GM11168 (cell line): ENCODE data around the gene ARFRP1.
"Not testable (repeated sequence)": the region's sequence is repeated elsewhere in the genome, so short reads cannot be mapped to it uniquely, and the experiment has no call there.

Source experiments
- in situ Hi-C: fragments of 300-500 bp; cut with MboI; formaldehyde crosslinking; loops from one replicate; pipeline ENCODE4 v1.12.0; 2022; ENCODE audit warnings: low sequenced_read_pairs; ENCODE audit not compliant: unreplicated experiment

Gene ARFRP1

GRCh38 chr20:63680857-63681608 lies 26.7 kb downstream of the ARFRP1 start:
- in situ Hi-C loops: no loop called here

- in situ Hi-C loops: no loop called here
These were observed 27.3 kb downstream of the ARFRP1 start for GRCh38 chr20:63680427-63680826.

GRCh38 chr20:63679799-63680305 lies 27.9 kb downstream of the ARFRP1 start:
- in situ Hi-C loops: no loop called here

DNA sequence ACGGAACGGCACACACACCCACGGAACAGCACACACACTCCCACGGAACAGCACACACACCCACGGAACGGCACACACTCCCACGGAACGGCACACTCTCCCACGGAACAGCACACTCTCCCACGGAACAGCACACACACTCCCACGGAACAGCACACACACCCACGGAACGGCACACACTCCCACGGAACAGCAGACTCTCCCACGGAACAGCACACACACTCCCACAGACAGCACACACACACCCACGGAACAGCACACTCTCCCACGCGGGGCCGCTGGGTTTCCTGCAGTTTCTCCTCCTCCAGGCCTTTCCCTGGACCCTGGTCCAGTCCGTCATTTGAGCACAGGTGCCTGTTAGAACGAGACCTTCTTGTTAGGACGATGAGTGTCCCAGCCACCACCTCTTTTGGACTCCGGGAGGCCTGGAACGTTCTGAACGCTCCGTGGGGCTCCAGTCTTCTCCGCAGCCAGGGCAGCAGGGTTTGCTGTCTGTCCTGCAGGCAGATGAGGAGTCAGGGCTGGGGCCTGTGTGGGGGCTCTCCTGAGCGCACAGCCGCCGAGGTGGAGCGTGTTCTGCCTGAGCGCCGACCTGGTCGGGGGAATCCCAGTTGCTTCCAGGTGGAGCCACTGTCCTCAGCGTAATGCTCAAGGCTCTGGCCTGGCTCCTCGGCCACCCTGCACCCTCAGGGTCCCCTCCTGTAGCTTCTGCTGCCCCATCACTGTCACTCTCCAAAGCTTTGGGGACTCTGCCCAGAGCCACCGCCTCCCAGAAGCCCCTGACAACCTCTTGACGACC lies 28.9 kb downstream of the ARFRP1 start:
- in situ Hi-C loops: no loop called here

DNA sequence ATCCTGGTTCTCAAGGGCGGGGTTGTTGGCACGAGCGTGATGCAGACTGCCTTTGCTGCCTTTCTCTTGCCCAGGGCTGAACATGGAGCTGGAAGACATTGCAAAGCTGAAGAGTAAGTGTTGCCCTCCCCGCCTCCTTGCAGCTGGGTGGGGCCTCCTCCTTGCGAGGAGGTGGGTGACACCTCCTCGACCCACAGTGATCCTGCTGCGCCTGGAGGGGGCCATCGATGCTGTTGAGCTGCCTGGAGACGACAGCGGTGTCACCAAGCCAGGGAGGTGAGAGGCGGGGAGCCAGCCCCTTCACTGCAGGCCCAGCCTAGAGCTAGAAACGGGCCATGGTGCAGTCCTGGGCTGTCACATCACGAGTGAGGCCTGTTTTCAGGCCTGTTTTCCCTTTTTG lies 29.7 kb downstream of the ARFRP1 start:
- in situ Hi-C loops: no loop called here

DNA sequence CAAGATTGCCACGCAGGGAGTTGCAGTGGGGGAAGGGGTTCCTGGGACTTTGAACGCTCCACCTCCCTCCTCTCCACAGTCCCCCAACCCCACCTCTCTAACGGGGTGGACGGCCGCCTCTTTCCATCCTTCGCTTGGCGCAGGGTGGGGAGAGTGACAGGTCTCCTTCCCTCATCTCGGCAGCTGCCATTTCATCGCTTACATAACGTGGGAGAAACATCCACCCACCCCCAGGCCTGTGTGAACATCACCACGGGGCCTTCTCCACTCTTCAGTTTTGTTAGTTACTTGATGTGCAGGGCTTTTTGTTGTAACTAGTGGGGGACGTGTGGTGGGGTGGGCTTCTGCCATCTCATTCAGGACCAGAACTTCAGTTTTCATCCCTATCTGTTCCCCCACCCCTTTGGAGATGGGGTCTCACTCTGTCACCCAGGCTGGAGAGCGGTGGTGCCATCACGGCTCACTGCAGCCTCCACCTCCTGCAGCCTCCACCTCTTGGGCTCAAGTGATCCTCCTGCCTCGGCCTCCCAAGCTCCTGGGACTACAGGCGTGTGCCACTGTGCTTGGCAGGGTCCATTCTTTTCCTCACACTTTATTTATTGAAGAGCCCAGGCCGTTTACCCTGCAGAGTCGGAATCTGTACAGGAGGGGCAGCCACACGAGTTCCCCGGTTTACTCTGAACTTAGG lies 32.0 kb downstream of the ARFRP1 start:
- in situ Hi-C loops: no loop called here

GRCh38 chr20:63673951-63674350 lies 33.8 kb downstream of the ARFRP1 start:
- in situ Hi-C loops: no loop called here

DNA sequence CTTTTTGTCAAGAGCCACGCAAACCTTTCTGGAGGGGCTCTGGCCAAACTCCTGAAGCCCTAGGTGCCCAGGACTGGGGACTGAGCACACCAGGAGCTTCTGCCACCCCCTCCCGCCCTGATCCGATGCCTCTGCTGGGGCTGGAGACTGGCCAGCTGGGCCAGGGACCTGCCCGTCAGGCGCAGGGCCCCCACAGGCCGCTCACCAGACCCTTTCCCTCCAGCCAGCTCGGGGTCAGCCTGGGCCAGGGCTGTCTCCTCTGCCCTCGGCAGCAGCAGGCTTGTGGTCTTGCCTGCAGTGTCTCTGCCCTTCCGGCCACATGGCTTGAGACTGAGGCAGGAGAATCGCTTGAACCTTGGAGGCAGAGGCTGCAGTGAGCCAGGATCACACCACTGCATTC lies 35.1 kb downstream of the ARFRP1 start:
- in situ Hi-C loops: no loop called here

DNA sequence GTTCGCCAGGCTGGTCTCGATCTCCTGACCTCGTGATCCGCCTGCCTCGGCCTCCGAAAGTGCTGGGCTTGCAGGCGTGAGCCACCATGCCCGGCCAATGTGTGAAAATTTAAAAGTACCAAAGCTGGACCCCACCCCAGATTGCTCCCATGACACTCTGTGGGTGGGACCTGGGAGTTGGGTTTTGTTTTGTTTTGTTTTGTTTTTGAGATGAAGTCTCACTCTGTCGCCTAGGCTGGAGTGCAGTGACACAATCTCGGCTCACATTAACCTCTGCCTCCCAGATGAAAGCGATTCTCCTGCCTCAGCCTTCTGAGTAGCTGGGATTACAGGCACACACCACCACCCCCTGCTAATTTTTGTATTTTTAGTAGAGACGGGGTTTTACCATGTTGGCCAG lies 36.1 kb downstream of the ARFRP1 start:
- in situ Hi-C loops: not testable (repeated sequence)

GRCh38 chr20:63668351-63668750 lies 39.4 kb downstream of the ARFRP1 start:
- in situ Hi-C loops: no loop called here

DNA sequence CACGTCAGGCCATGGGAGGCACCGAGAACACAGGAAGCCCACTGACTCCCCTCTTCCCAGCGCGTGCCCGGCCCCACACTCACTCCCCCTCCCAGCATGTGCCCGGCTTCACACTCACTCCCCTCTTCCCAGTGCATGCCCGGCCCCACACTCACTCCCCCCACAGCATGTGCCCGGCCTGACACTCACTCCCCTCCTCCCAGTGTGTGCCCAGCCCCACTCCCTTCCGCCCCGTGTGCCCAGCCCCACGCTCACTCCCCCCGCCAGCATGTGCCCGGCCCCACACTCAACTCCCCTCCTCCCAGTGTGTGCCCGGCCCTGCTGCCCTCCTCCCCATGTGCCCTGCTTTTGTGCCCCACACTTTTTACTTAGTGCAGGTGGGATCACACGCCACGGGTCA lies 39.9 kb downstream of the ARFRP1 start:
- in situ Hi-C loops: no loop called here

GRCh38 chr20:63665708-63666107 lies 42.1 kb downstream of the ARFRP1 start:
- in situ Hi-C loops: no loop called here

- in situ Hi-C loops: no loop called here
These were observed 42.7 kb downstream of the ARFRP1 start for GRCh38 chr20:63664861-63665594.

GRCh38 chr20:63664143-63664851 lies 43.5 kb downstream of the ARFRP1 start:
- in situ Hi-C loops: no loop called here

DNA sequence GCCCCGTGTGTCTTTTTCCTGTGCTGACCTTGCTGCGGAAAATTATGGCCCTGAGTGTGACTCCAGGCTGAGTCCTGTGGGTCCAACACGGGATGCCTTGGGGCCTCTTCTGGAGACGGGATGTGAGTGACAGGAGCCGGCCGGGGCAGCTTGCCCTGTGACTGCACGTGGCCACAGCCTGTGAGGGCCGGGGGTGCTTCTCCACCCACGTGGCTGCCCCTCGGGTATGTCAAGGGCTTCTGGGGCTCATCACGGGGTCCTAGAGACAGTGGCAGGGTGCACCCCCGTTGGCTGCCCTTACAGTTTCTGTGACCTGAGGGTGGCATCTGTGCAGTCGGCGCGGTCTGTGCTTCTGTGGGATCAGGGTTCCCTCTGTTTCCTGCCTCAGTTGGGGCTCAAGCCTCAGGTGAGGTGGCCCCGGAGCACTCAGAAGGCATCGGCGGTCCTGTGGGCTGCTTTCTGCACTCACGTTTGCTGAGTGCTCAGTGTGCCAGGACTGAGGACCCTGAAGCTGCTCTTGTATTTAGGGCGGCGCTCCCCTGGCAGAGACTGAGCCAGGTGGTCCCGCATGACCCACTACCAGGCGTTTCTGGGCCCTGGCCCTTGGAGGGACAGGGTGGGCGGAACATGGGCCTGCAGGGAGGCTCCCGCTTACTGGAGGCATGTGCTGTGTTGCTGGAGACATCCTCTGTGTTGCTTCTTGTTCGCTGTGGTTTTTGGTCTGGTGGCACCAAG lies 44.3 kb downstream of the ARFRP1 start:
- in situ Hi-C loops: no loop called here

- in situ Hi-C loops: no loop called here
These were observed 45.0 kb downstream of the ARFRP1 start for GRCh38 chr20:63662813-63663189.

- in situ Hi-C loops: no loop called here
These were observed 45.6 kb downstream of the ARFRP1 start for GRCh38 chr20:63661959-63662812.

GRCh38 chr20:63661108-63661507 lies 46.7 kb downstream of the ARFRP1 start:
- in situ Hi-C loops: no loop called here
